ENCODE data around the gene SH2D5. TPM values are rescaled to one million over a fixed set of nuclear protein-coding genes. Genes with fewer than 3 reads are reported as not detected.

Gene SH2D5
- polyA plus RNA-seq, 1 experiment: 3.5 TPM

DNA sequence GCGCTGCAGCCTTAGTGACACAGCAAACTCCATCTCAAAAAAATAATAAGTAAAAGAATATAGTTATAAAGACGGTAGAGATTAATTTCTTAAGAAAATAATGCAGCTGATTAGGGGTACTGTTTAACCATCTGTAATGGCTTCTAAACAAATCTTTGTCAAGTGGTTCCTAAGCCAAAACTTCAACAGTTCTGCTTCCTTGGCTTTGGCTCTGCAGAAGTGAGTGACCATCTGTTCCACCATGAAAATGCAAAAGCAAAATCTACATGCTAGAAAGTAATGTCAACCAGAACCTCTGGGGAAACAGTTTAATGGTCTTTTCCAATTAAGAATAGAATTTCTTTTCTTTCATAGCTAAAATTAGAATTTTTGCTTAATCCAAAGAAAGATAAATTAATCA, 8.3 kb upstream of the SH2D5 start:
- Histone ChIP-seq H3K4me3 (ENCODE audit: low read depth, low read length) (no peak overlapping the region), H3K27me3 (ENCODE audit: control insufficient read depth, insufficient read depth, low read length) (no peaks in the 10 kb centered on the region), H3K36me3 (ENCODE audit: control insufficient read depth, insufficient read depth, low read length) (peaks cover 12% of the 10 kb centered on the region)
- TF ChIP-seq, protein P1, sequence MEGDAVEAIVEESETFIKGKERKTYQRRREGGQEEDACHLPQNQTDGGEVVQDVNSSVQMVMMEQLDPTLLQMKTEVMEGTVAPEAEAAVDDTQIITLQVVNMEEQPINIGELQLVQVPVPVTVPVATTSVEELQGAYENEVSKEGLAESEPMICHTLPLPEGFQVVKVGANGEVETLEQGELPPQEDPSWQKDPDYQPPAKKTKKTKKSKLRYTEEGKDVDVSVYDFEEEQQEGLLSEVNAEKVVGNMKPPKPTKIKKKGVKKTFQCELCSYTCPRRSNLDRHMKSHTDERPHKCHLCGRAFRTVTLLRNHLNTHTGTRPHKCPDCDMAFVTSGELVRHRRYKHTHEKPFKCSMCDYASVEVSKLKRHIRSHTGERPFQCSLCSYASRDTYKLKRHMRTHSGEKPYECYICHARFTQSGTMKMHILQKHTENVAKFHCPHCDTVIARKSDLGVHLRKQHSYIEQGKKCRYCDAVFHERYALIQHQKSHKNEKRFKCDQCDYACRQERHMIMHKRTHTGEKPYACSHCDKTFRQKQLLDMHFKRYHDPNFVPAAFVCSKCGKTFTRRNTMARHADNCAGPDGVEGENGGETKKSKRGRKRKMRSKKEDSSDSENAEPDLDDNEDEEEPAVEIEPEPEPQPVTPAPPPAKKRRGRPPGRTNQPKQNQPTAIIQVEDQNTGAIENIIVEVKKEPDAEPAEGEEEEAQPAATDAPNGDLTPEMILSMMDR (IDR thresholded peaks at IDR 0.05; ENCODE audit: insufficient read depth, low read depth, low read length): no peak
- DNase-seq (ENCODE audit: low read depth): no peak
- CTCF ChIA-PET: interaction anchor here (0.6 to 2.3 kb wide), 3 partner anchors 12 to 455 kb away, joined by 3 to 9 read pairs (median 3); no protein-coding TSS in a partner anchor
- POLR2A ChIA-PET: no interaction called here

DNA sequence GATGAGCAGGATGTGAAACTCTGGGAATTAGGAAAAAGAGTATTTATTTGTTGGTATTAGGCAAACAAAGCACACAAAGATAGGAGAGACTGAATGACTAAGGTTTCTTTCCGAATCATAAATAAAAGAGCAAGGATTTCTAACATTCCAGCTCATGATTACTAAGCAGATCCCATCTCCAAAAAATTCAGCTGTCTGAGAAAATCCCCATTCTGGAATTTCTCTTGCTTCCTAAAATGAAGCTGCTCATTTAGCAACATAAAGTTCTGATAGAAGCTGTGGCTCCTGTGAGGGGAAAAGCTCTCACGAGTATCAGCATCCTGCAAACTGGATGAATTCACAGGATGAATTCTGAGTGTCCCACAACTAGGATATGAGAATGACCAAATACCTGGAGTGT, 6.7 kb upstream of the SH2D5 start:
- TF ChIP-seq, protein P1 (IDR thresholded peaks at IDR 0.05; ENCODE audit: insufficient read depth, low read depth, low read length): no peak
- H3K27me3 ChIP-seq (ENCODE audit: control insufficient read depth, insufficient read depth, low read length): no peaks in the 10 kb centered on the region
- DNase-seq (ENCODE audit: low read depth): peak; percentile 66
- peaks cover 5% of the 10 kb centered on the region for H3K36me3 ChIP-seq (ENCODE audit: control insufficient read depth, insufficient read depth, low read length)
- H3K4me3 ChIP-seq (ENCODE audit: low read depth, low read length): no peak overlapping the region
- CTCF ChIA-PET: interaction anchor here (1.0 to 2.3 kb wide), 2 partner anchors 35 to 42 kb away, joined by 3 to 9 read pairs; no protein-coding TSS in a partner anchor
- POLR2A ChIA-PET: interaction anchor here (0.6 kb wide), 1 partner anchor 304 kb away, joined by 3 read pairs; no protein-coding TSS in a partner anchor

DNA sequence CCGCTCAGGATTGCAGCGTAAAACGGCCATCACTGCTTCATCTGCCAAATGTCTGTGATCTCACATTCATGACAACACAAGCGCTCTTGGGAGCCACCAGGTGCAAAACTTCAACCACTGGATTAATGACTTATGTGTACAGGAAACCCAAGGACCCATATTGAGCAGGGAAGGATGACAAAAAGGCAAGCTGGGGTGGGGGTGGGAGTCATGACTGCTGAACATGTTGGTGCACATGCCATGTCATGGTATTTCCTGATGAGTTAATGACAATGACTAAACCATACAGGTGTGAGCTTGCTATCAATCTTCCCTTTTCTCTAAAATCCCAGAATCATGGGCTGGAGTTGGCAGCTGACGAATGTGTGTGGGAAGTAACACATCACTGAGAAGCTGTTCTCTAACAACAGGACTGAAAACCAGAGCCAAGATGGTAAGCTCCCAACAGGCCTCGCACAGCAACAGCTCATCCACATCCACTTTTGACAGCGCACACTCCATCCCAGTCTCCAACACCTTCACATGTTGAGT, 3.1 kb upstream of the SH2D5 start:
- H3K4me3 ChIP-seq (ENCODE audit: low read depth, low read length): no peak overlapping the region
- H3K36me3 ChIP-seq (ENCODE audit: control insufficient read depth, insufficient read depth, low read length): peaks cover 3% of the 10 kb centered on the region; the same call in 1 of the 2 replicates
- POLR2A ChIA-PET: no interaction called here
- no peak for DNase-seq (ENCODE audit: low read depth)
- H3K27me3 ChIP-seq (ENCODE audit: control insufficient read depth, insufficient read depth, low read length): no peaks in the 10 kb centered on the region
- CTCF ChIA-PET: interaction anchor here (1.6 kb wide), 1 partner anchor 39 kb away, joined by 6 read pairs; no protein-coding TSS in a partner anchor
- TF ChIP-seq, protein P1 (IDR thresholded peaks at IDR 0.05; ENCODE audit: insufficient read depth, low read depth, low read length): no peak

DNA sequence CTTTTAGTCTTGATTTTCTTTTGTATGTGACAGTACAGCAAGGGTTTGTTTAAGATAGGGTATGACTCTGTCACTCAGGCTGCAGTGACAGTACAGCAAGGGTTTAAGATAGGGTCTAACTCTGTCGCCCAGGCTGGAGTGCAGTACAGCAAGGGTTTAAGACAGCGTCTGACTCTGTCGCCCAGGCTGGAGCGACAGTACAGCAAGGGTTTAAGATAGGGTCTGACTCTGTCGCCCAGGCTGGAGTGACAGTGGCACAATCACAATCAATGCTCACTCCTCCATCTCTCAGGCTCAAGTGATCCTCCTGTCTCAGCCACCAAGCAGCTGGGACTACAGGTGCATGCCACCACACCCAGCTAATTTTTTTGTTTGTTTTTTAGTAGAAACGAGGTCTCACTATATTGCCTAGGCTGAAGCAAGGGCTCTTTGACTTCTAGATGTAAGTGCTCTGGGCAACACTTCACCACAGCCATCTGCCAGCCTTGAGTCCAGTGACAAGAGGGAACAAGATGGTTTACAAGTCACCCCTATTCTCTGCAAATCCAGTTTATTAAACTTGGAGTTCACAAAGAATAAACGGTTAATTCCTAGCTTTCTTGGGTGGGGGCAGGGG, 965 bp upstream of the SH2D5 start:
- no peak for DNase-seq (ENCODE audit: low read depth)
- POLR2A ChIA-PET: no interaction called here
- CTCF ChIA-PET: interaction anchor here (0.7 to 1.8 kb wide), 5 partner anchors 8 to 36 kb away, joined by 3 to 8 read pairs (median 4); no protein-coding TSS in a partner anchor

DNA sequence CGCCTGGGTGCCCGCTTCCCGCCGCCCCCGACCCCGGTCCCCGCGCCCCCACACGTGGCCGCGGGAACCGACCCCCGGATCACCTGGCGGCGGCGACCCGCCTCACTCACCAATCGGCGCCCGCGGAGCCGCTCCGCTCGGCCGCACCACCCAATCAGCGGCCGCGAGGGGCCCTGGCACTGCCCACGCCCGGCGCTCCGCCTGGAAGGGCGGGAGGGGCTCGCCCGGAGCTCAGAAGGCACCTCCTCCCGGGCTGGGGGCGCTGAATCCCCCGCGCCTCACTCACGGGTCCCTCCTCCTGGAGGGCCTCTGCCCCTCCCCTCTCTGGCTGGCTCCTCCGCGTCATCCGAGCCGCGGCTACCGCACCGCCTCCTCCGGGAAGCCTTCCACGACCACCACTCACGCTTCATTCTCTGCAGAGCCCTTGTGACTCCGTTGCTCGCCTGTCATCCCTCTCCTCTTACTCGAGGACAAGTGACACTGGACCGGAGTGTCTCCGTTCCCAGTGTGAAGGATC, 374 bp downstream of the SH2D5 start:
- ChIA-PET POLR2A (no interaction called here), CTCF (interaction anchor here (1.0 kb wide), 2 partner anchors 35 to 463 kb away, joined by 3 to 5 read pairs; no protein-coding TSS in a partner anchor)
- no peak for DNase-seq (ENCODE audit: low read depth)
- H3K4me3 ChIP-seq (ENCODE audit: low read depth, low read length): peak overlapping the region; percentile 58
- no peaks in the 10 kb centered on the region for H3K27me3 ChIP-seq (ENCODE audit: control insufficient read depth, insufficient read depth, low read length)
- no peaks in the 10 kb centered on the region for H3K36me3 ChIP-seq (ENCODE audit: control insufficient read depth, insufficient read depth, low read length)
- TF ChIP-seq, protein P1 (IDR thresholded peaks at IDR 0.05; ENCODE audit: insufficient read depth, low read depth, low read length): no peak

More for the DNA sequence above, 965 bp upstream of the SH2D5 start:
- no peaks in the 10 kb centered on the region for H3K27me3 ChIP-seq (ENCODE audit: control insufficient read depth, insufficient read depth, low read length)
- H3K36me3 ChIP-seq (ENCODE audit: control insufficient read depth, insufficient read depth, low read length): peaks cover 2% of the 10 kb centered on the region; the same call in 1 of the 2 replicates
- TF ChIP-seq, protein P1 (IDR thresholded peaks at IDR 0.05; ENCODE audit: insufficient read depth, low read depth, low read length): no peak
- no peak overlapping the region for H3K4me3 ChIP-seq (ENCODE audit: low read depth, low read length)

Measured in BJ (cell line).